GM21786 (cell line): Measurements from ENCODE around the gene RNF152.

Source experiments
- ATAC-seq: cut with Tn5 transposase; IDR thresholded peaks from one replicate; pipeline ENCODE4 v1.9.1; 2021; ENCODE audit not compliant: unreplicated experiment

The RNF152 gene

GRCh38 chr18:61855449-61856378 lies 37.1 kb downstream of the RNF152 start:
- ATAC-seq: no peak

GRCh38 chr18:61854578-61855448 lies 38.0 kb downstream of the RNF152 start:
- no peak for ATAC-seq

- ATAC-seq: no peak
These were observed 39.0 kb downstream of the RNF152 start for GRCh38 chr18:61853855-61854254.

GRCh38 chr18:61852496-61852895 lies 40.3 kb downstream of the RNF152 start:
- ATAC-seq: no peak

- no peak for ATAC-seq
These were observed 40.8 kb downstream of the RNF152 start for GRCh38 chr18:61851940-61852451.

- no peak for ATAC-seq
These were observed 41.5 kb downstream of the RNF152 start for GRCh38 chr18:61851279-61851678.

GRCh38 chr18:61850756-61851155 lies 42.1 kb downstream of the RNF152 start:
- no peak for ATAC-seq

GRCh38 chr18:61847164-61847791 lies 45.5 kb downstream of the RNF152 start:
- no peak for ATAC-seq

- ATAC-seq: no peak
These were observed 47.6 kb downstream of the RNF152 start for GRCh38 chr18:61845197-61845596.

- ATAC-seq: no peak
These were observed 48.1 kb downstream of the RNF152 start for GRCh38 chr18:61844726-61845125.

GRCh38 chr18:61842146-61842545 lies 50.7 kb downstream of the RNF152 start:
- ATAC-seq: no peak

- ATAC-seq: no peak
These were observed 51.1 kb downstream of the RNF152 start for GRCh38 chr18:61841706-61842105.

- ATAC-seq: no peak
These were observed 52.5 kb downstream of the RNF152 start for GRCh38 chr18:61840324-61840723.

GRCh38 chr18:61838521-61838920 lies 54.3 kb downstream of the RNF152 start:
- no peak for ATAC-seq

- ATAC-seq: no peak
These were observed 58.8 kb downstream of the RNF152 start for GRCh38 chr18:61833978-61834377.

GRCh38 chr18:61833387-61833786 lies 59.4 kb downstream of the RNF152 start:
- no peak for ATAC-seq

GRCh38 chr18:61832858-61833257 lies 59.9 kb downstream of the RNF152 start:
- no peak for ATAC-seq

- no peak for ATAC-seq
These were observed 61.7 kb downstream of the RNF152 start for GRCh38 chr18:61831071-61831470.

GRCh38 chr18:61829108-61829507 lies 63.7 kb downstream of the RNF152 start:
- no peak for ATAC-seq

- ATAC-seq: no peak
These were observed 65.2 kb downstream of the RNF152 start for GRCh38 chr18:61827591-61827990.

- ATAC-seq: no peak
These were observed 67.4 kb downstream of the RNF152 start for GRCh38 chr18:61825386-61825785.
